Neuronal stem cell (in vitro differentiated cells): ENCODE results near the gene IQGAP3.

ENCODE experiments used
- DNase-seq: peaks from one replicate; pipeline ENCODE4 v3.0.0-alpha.2; 2013; ENCODE audit warnings: low spot score
- H2AFZ ChIP-seq: one replicate; pipeline ENCODE4 v1.6.1; 2013; ENCODE audit warnings: mild to moderate bottlenecking, low read length, inconsistent platforms
- H2AK5ac ChIP-seq: 2 replicates; pipeline ENCODE4 v1.6.1; 2013; ENCODE audit warnings: low read depth, mild to moderate bottlenecking, inconsistent platforms, low read length, moderate library complexity, mixed read lengths
- H2BK120ac ChIP-seq: 2 replicates; pipeline ENCODE4 v1.6.1; 2013; ENCODE audit warnings: low read depth, mild to moderate bottlenecking, inconsistent platforms, low read length, moderate library complexity, mixed read lengths
- H2BK12ac ChIP-seq: one replicate; pipeline ENCODE4 v1.6.1; 2013; ENCODE audit warnings: low read length, inconsistent platforms
- H2BK15ac ChIP-seq: 2 replicates; pipeline ENCODE4 v1.6.1; 2013; ENCODE audit warnings: mild to moderate bottlenecking, low read length, inconsistent platforms, mixed read lengths
- H2BK5ac ChIP-seq: one replicate; pipeline ENCODE4 v1.6.1; 2013; ENCODE audit warnings: inconsistent platforms, mild to moderate bottlenecking, low read length, moderate library complexity
- H3K14ac ChIP-seq: one replicate; pipeline ENCODE4 v1.6.1; 2013; ENCODE audit warnings: low read length, inconsistent platforms
- H3K18ac ChIP-seq: 2 replicates; pipeline ENCODE4 v1.6.1; 2013; ENCODE audit warnings: low read length, inconsistent platforms
- H3K23ac ChIP-seq: 2 replicates; pipeline ENCODE4 v1.6.1; 2013; ENCODE audit warnings: low read depth, mild to moderate bottlenecking, mixed read lengths, low read length, inconsistent platforms; ENCODE audit not compliant: poor library complexity
- H3K27ac ChIP-seq: replicated peaks from 3 replicates; pipeline ENCODE4 v1.5.1; 2013; ENCODE audit warnings: low read length, inconsistent platforms
- H3K27me3 ChIP-seq, 3 experiments: 2 replicates each; pipeline ENCODE4 v1.6.1; 2013; ENCODE audit warnings: low read length in 3 of 3, mild to moderate bottlenecking in 2 of 3, inconsistent platforms in 1 of 3, low read depth in 1 of 3, mixed read lengths in 1 of 3, moderate library complexity in 1 of 3; ENCODE audit not compliant: control insufficient read depth in 3 of 3, insufficient read depth in 3 of 3
- H3K36me3 ChIP-seq, 2 donors: replicated peaks in 1 of 2; 2 replicates each; pipeline ENCODE4 v1.6.1; 2013; ENCODE audit warnings: low read length in 2 of 2; ENCODE audit not compliant: control insufficient read depth in 2 of 2, insufficient read depth in 2 of 2
- H3K4ac ChIP-seq: 2 replicates; pipeline ENCODE4 v1.6.1; 2013; ENCODE audit warnings: inconsistent platforms, mild to moderate bottlenecking, low read length, moderate library complexity
- H3K4me1 ChIP-seq, 2 donors: 1 replicate in 1 of 2; 2 replicates in 1 of 2; pipeline ENCODE4 v1.6.1; 2013; ENCODE audit warnings: low read length in 2 of 2, low read depth in 1 of 2; ENCODE audit not compliant: control insufficient read depth in 2 of 2, insufficient read depth in 1 of 2
- H3K4me2 ChIP-seq: one replicate; pipeline ENCODE4 v1.6.1; 2013; ENCODE audit warnings: mild to moderate bottlenecking, low read length, inconsistent platforms; ENCODE audit not compliant: insufficient read depth, poor library complexity, severe bottlenecking
- H3K4me3 ChIP-seq, 2 donors: 2 replicates each; pipeline ENCODE4 v1.5.1; 2013; ENCODE audit warnings: low read length in 2 of 2, mild to moderate bottlenecking in 2 of 2, inconsistent platforms in 1 of 2, moderate library complexity in 1 of 2
- H3K79me1 ChIP-seq: one replicate; pipeline ENCODE4 v1.6.1; 2013; ENCODE audit warnings: low read depth, mild to moderate bottlenecking, inconsistent platforms, low read length, moderate library complexity
- H3K9ac ChIP-seq: one replicate; pipeline ENCODE4 v1.6.1; 2013; ENCODE audit warnings: mild to moderate bottlenecking, low read depth, low read length, inconsistent platforms; ENCODE audit not compliant: poor library complexity
- H3K9me3 ChIP-seq, 2 donors: replicated peaks in 1 of 2; 2 replicates each; pipeline versions ENCODE3 to v1.6.1; 2013; ENCODE audit warnings: low read length in 2 of 2, mild to moderate bottlenecking in 2 of 2, inconsistent platforms in 1 of 2, low read depth in 1 of 2, mixed read lengths in 1 of 2, moderate library complexity in 1 of 2; ENCODE audit not compliant: control insufficient read depth in 2 of 2, insufficient read depth in 1 of 2
- H4K8ac ChIP-seq: one replicate; pipeline ENCODE4 v1.6.1; 2013; ENCODE audit warnings: low read depth, mild to moderate bottlenecking, inconsistent platforms, low read length, moderate library complexity
- H4K91ac ChIP-seq: one replicate; pipeline ENCODE4 v1.6.1; 2013; ENCODE audit warnings: low read length, low read depth, mild to moderate bottlenecking, inconsistent platforms; ENCODE audit not compliant: poor library complexity
- WGBS, 2 donors: extraction: QIAGEN DNeasy Blood & Tissue Kit; methylation state at CpG; one replicate each; pipeline ENCODE4 v1.1.7; 2013; ENCODE audit warnings: missing lambda C conversion rate in 2 of 2, mixed read lengths in 1 of 2; ENCODE audit not compliant: insufficient read length in 2 of 2, insufficient replicate concordance in 1 of 2; ENCODE audit errors: extremely low coverage in 2 of 2; 5-methylcytosine and 5-hydroxymethylcytosine counted together

Gene IQGAP3

GRCh38 chr1:156479093-156480015 lies 93.0 kb downstream of the IQGAP3 start:
- H2BK12ac ChIP-seq, result no peak overlapping the region
- no peak overlapping the region for H3K9ac ChIP-seq
- H3K4me3 ChIP-seq, result no peak overlapping the region
- WGBS, 2 donors, result no CpG with 5 or more reads among the region's 15 CpGs
- H3K14ac ChIP-seq, result no peak overlapping the region
- H3K4me1 ChIP-seq, result peaks cover 0 to 3% of the 10 kb centered on the region in 2 donors
- H3K27ac ChIP-seq, result no peak overlapping the region
- H3K36me3 ChIP-seq, result peaks cover 36 to 83% of the 10 kb centered on the region in 2 donors
- no peak overlapping the region for H3K4me2 ChIP-seq
- no peak overlapping the region for H2AFZ ChIP-seq
- H2AK5ac ChIP-seq, result no peak overlapping the region
- peak overlapping the region; percentile 18 for H3K23ac ChIP-seq
- no peak for DNase-seq
- H2BK15ac ChIP-seq, result no peak overlapping the region
- no peaks in the 10 kb centered on the region for H3K79me1 ChIP-seq
- no peak overlapping the region for H2BK5ac ChIP-seq
- no peak overlapping the region for H2BK120ac ChIP-seq
- no peak overlapping the region for H4K91ac ChIP-seq
- H3K18ac ChIP-seq, result no peak overlapping the region
- H4K8ac ChIP-seq, result no peak overlapping the region
- H3K9me3 ChIP-seq, result peaks cover 0 to 1% of the 10 kb centered on the region in 2 donors
- H3K27me3 ChIP-seq, result no peaks in the 10 kb centered on the region
- no peak overlapping the region for H3K4ac ChIP-seq

GRCh38 chr1:156478250-156478627 lies 94.1 kb downstream of the IQGAP3 start:
- Histone ChIP-seq H3K9ac (no peak overlapping the region), H3K18ac (no peak overlapping the region), H2AFZ (no peak overlapping the region), H3K4ac (no peak overlapping the region), H3K14ac (no peak overlapping the region), H3K4me1 (peaks cover 0 to 3% of the 10 kb centered on the region in 2 donors), H2BK120ac (no peak overlapping the region), H3K23ac (no peak overlapping the region), H2BK12ac (no peak overlapping the region), H3K4me3 (no peak overlapping the region), H4K8ac (no peak overlapping the region), H3K4me2 (no peak overlapping the region), H3K36me3 (peaks cover 36 to 94% of the 10 kb centered on the region in 2 donors), H3K79me1 (no peaks in the 10 kb centered on the region), H3K27me3 (no peaks in the 10 kb centered on the region), H3K27ac (no peak overlapping the region), H2BK15ac (no peak overlapping the region), H2BK5ac (no peak overlapping the region), H3K9me3 (peaks cover 0 to 1% of the 10 kb centered on the region in 2 donors), H4K91ac (no peak overlapping the region), H2AK5ac (no peak overlapping the region)
- no CpG with 5 or more reads among the region's 8 CpGs for WGBS, 2 donors
- DNase-seq, result no peak

GRCh38 chr1:156477526-156478249 lies 94.7 kb downstream of the IQGAP3 start:
- no peak overlapping the region for H2BK5ac ChIP-seq
- no peak overlapping the region for H4K91ac ChIP-seq

More at GRCh38 chr1:156477526-156478249, 94.7 kb downstream of the IQGAP3 start:
- WGBS, 2 donors, result no CpG with 5 or more reads among the region's 3 CpGs
- DNase-seq, result no peak
- no peak overlapping the region for H2BK15ac ChIP-seq
- no peak overlapping the region for H3K23ac ChIP-seq
- H3K9me3 ChIP-seq, result peaks cover 0 to 1% of the 10 kb centered on the region in 2 donors
- no peak overlapping the region for H3K4ac ChIP-seq
- H3K27me3 ChIP-seq, result no peaks in the 10 kb centered on the region
- H3K27ac ChIP-seq, result no peak overlapping the region
- H3K4me1 ChIP-seq, result peaks cover 0 to 3% of the 10 kb centered on the region in 2 donors
- H2AK5ac ChIP-seq, result no peak overlapping the region
- no peak overlapping the region for H3K9ac ChIP-seq
- H3K14ac ChIP-seq, result no peak overlapping the region
- peaks cover 34 to 93% of the 10 kb centered on the region in 2 donors for H3K36me3 ChIP-seq
- H3K79me1 ChIP-seq, result no peaks in the 10 kb centered on the region
- no peak overlapping the region for H3K18ac ChIP-seq
- no peak overlapping the region for H2BK120ac ChIP-seq
- H2AFZ ChIP-seq, result no peak overlapping the region
- no peak overlapping the region for H2BK12ac ChIP-seq
- no peak overlapping the region for H4K8ac ChIP-seq
- no peak overlapping the region for H3K4me3 ChIP-seq
- H3K4me2 ChIP-seq, result no peak overlapping the region
